HG02763 (cell line): ENCODE measurements around the gene HOXA3.

ENCODE experiments used
- ATAC-seq: cut with Tn5 transposase; IDR thresholded peaks from one replicate; pipeline ENCODE4 v1.9.1; 2021; ENCODE audit warnings: mild to moderate bottlenecking, moderate library complexity; ENCODE audit not compliant: unreplicated experiment

The HOXA3 gene

GRCh38 chr7:27106181-27106900 is 46.0 kb downstream of the HOXA3 start:
- no peak for ATAC-seq

GRCh38 chr7:27105301-27106031 is 46.9 kb downstream of the HOXA3 start:
- ATAC-seq: no peak

GRCh38 chr7:27104341-27105058 is 47.9 kb downstream of the HOXA3 start:
- no peak for ATAC-seq

GRCh38 chr7:27103489-27104226 is 48.7 kb downstream of the HOXA3 start:
- ATAC-seq: no peak

- ATAC-seq: no peak
Observed at GRCh38 chr7:27102581-27103442, 49.6 kb downstream of the HOXA3 start, which contains the start of gene HOXA2. Gene HOXA2 (minus strand): TSS chr7:27102683. CDS start chr7:27102500, 183 bp downstream.

- ATAC-seq: no peak
Observed at GRCh38 chr7:27101957-27102580, 50.3 kb downstream of the HOXA3 start.

- ATAC-seq: no peak
Observed at GRCh38 chr7:27101171-27101956, 51.0 kb downstream of the HOXA3 start.

GRCh38 chr7:27100694-27101170 is 51.7 kb downstream of the HOXA3 start:
- ATAC-seq: no peak

- no peak for ATAC-seq
Observed at GRCh38 chr7:27099453-27100370, 52.7 kb downstream of the HOXA3 start.

- ATAC-seq: no peak
Observed at GRCh38 chr7:27098578-27099451, 53.6 kb downstream of the HOXA3 start.

GRCh38 chr7:27097686-27098577 is 54.5 kb downstream of the HOXA3 start:
- no peak for ATAC-seq

- no peak for ATAC-seq
Observed at GRCh38 chr7:27096768-27097514, 55.4 kb downstream of the HOXA3 start.

- peak; percentile 88 for ATAC-seq
Observed at GRCh38 chr7:27095897-27096767, 56.3 kb downstream of the HOXA3 start, which contains the start of gene HOXA1. Gene HOXA1 (minus strand): TSS chr7:27096000. CDS start chr7:27095912, 88 bp downstream.
